Measurements from ENCODE around the gene ZNF569. TPM values are rescaled to one million over a fixed set of nuclear protein-coding genes. Genes with fewer than 3 reads are reported as not detected.

The ZNF569 gene
- total RNA-seq, 4 donors from 2014 or later: 2.2 to 5.9 (median 5.4) TPM; not detected in 1

- WGBS, 2 donors (ENCODE audit: low coverage in 1 of 2): 0% methylated on average over 36 of the region's 63 CpGs; no CpG with 5 or more reads in 1 of the 2 donors
- peaks cover 0 to 12% (median 0%) of the 10 kb centered on the region in 4 donors for H3K36me3 ChIP-seq
- no peaks in the 10 kb centered on the region for H3K27me3 ChIP-seq
- DNase-seq: peak; percentile 91
- H3K4me1 ChIP-seq: peaks cover 10 to 29% (median 19%) of the 10 kb centered on the region in 4 donors
- in situ Hi-C loops (cut with MboI; ENCODE audit: low pct_ligation_motif_present in 1 of 4, low pct_unique_long_range_greater_than_20kb in 1 of 4, low sequenced_read_pairs in 3 of 4) (no loop called here), intact Hi-C loops (cut with DNase I; ENCODE audit: low total_unique reads) (no loop called here)
- peak within 1 kb of the TSS; percentile 86 to 95 (median 90) for H3K27ac ChIP-seq
- H3K4me3 ChIP-seq: peak within 1 kb of the TSS; percentile 63 to 83 (median 74)
- no peaks in the 10 kb centered on the region for H3K9me3 ChIP-seq
- TF ChIP-seq POLR2A (IDR thresholded peaks at IDR 0.05): peak; percentile 66
- no peak for TF ChIP-seq EP300 (IDR thresholded peaks at IDR 0.05; ENCODE audit: low read depth)
- TF ChIP-seq, protein P1, sequence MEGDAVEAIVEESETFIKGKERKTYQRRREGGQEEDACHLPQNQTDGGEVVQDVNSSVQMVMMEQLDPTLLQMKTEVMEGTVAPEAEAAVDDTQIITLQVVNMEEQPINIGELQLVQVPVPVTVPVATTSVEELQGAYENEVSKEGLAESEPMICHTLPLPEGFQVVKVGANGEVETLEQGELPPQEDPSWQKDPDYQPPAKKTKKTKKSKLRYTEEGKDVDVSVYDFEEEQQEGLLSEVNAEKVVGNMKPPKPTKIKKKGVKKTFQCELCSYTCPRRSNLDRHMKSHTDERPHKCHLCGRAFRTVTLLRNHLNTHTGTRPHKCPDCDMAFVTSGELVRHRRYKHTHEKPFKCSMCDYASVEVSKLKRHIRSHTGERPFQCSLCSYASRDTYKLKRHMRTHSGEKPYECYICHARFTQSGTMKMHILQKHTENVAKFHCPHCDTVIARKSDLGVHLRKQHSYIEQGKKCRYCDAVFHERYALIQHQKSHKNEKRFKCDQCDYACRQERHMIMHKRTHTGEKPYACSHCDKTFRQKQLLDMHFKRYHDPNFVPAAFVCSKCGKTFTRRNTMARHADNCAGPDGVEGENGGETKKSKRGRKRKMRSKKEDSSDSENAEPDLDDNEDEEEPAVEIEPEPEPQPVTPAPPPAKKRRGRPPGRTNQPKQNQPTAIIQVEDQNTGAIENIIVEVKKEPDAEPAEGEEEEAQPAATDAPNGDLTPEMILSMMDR (IDR thresholded peaks at IDR 0.05): peak in 1 of 5 experiments; percentile 13
- TF ChIP-seq POLR2AphosphoS5 (IDR thresholded peaks at IDR 0.05): peak; percentile 64 to 79 (median 75)
Observed at GRCh38 chr19:37468961-37469777, 1.9 kb upstream of the ZNF569 start, which contains the start of gene ZNF570. ZNF570 (plus strand) TSS chr19:37469356; CDS start chr19:37470355, 999 bp downstream.

DNA sequence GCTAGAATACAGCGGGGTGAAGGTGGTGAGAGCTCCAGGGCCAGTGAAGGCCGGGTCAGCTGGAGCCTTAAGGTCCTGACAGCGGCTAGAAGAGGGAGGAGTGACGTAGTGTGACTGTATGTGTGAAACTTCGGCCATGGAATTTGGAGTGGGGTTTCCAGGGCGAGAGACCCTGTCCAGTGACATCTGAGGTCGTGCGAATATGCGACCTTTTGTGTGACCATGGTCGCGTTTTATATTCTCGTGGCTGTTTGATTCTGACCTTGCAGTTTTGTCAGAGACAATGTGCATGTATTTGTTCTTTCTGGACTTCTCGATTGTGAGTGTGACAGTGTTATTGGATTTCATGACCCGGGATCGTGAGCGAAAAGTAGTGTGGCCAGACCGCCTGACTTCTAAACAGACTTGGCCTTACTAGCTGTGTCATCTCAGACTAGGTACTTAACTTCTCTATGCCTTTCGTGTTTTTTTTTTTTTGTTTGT is 405 bp upstream of the ZNF569 start:
- WGBS, 2 donors (ENCODE audit: low coverage in 1 of 2): 54 to 60% methylated on average over 7 to 18 of the region's 18 CpGs
- intact Hi-C loops (cut with DNase I; ENCODE audit: low total_unique reads) (no loop called here), in situ Hi-C loops (cut with MboI; ENCODE audit: low pct_ligation_motif_present in 1 of 4, low pct_unique_long_range_greater_than_20kb in 1 of 4, low sequenced_read_pairs in 3 of 4) (no loop called here)
- DNase-seq: no peak
- Histone ChIP-seq H3K4me1 (peaks cover 10 to 29% (median 19%) of the 10 kb centered on the region in 4 donors), H3K27ac (peak overlapping the region; percentile 86 to 95 (median 90)), H3K27me3 (no peaks in the 10 kb centered on the region), H3K4me3 (peak overlapping the region; percentile 74 to 86 (median 80)), H3K36me3 (peaks cover 0 to 23% (median 0%) of the 10 kb centered on the region in 4 donors), H3K9me3 (peaks cover 0 to under 1% of the 10 kb centered on the region in 2 donors)
- TF ChIP-seq EP300 (IDR thresholded peaks at IDR 0.05; ENCODE audit: low read depth) (no peak), POLR2A (IDR thresholded peaks at IDR 0.05) (no peak), POLR2AphosphoS5 (IDR thresholded peaks at IDR 0.05) (no peak)
- TF ChIP-seq, protein P1 (IDR thresholded peaks at IDR 0.05): no peak

- 30 to 35% methylated on average over 18 to 25 of the region's 25 CpGs for WGBS, 2 donors (ENCODE audit: low coverage in 1 of 2)
- peaks cover 0 to 16% (median 3%) of the 10 kb centered on the region in 4 donors for H3K36me3 ChIP-seq
- H3K4me1 ChIP-seq: peaks cover 10 to 29% (median 19%) of the 10 kb centered on the region in 4 donors
- H3K9me3 ChIP-seq: peaks cover 5 to 10% of the 10 kb centered on the region in 2 donors
- intact Hi-C loops (cut with DNase I; ENCODE audit: low total_unique reads): no loop called here
- peak overlapping the region; percentile 86 to 95 (median 90) for H3K27ac ChIP-seq
- peak overlapping the region; percentile 74 to 86 (median 80) for H3K4me3 ChIP-seq
- H3K27me3 ChIP-seq: no peaks in the 10 kb centered on the region
- no peak for TF ChIP-seq POLR2AphosphoS5 (IDR thresholded peaks at IDR 0.05)
- in situ Hi-C loops (cut with MboI; ENCODE audit: low pct_ligation_motif_present in 1 of 4, low pct_unique_long_range_greater_than_20kb in 1 of 4, low sequenced_read_pairs in 3 of 4): no loop called here
- DNase-seq: no peak
Observed at GRCh38 chr19:37466277-37466797, 907 bp downstream of the ZNF569 start.

DNA sequence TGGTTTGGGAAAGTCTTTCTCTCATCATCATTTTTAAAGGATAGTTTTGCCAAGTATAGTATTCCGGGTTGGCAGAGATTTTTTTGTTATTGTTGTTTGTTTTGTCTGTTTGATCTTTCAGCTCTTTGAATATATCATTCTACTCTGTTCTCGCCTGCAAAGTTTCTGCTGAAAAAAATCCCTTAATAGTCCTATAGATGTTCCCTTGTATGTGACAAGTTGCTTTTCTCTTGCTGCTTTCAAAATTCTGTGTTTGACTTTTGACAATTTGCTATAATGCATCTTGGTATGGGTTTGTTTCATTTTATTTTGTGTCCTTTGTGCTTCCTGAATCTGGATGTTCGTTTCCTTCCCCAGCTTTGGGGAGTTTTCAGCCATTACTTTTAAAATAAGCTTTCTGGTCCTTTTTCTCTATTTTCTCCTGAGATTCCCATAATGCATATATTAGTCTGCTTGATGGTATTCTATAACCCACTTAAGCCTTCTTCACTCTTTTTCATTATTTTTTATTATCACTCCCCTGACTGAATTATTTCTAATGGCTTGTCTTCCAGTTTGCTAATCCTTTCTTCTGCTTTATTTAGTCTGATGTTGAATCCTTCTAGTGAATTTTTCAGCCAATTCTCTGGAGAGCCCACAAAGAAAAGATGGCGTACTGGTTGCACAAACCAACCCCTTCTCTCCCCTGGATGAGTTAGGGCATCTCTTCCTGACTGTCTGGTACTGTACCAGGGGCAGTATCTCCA is 14.6 kb downstream of the ZNF569 start:
- peaks cover 88 to 100% of the 10 kb centered on the region in 2 donors for H3K9me3 ChIP-seq
- H3K4me3 ChIP-seq: no peak overlapping the region
- TF ChIP-seq POLR2A (IDR thresholded peaks at IDR 0.05) (no peak), POLR2AphosphoS5 (IDR thresholded peaks at IDR 0.05) (no peak), EP300 (IDR thresholded peaks at IDR 0.05; ENCODE audit: low read depth) (no peak)
- TF ChIP-seq, protein P1 (IDR thresholded peaks at IDR 0.05): no peak
- intact Hi-C loops (cut with DNase I; ENCODE audit: low total_unique reads) (no loop called here), in situ Hi-C loops (cut with MboI; ENCODE audit: low pct_ligation_motif_present in 1 of 4, low pct_unique_long_range_greater_than_20kb in 1 of 4, low sequenced_read_pairs in 3 of 4) (no loop called here)
- H3K36me3 ChIP-seq: peaks cover 0 to 40% (median 13%) of the 10 kb centered on the region in 4 donors
- no peaks in the 10 kb centered on the region for H3K4me1 ChIP-seq
- no peak for DNase-seq
- H3K27me3 ChIP-seq: no peaks in the 10 kb centered on the region
- WGBS, 2 donors (ENCODE audit: low coverage in 1 of 2): 96 to 97% methylated on average over 4 of the region's 4 CpGs
- no peak overlapping the region for H3K27ac ChIP-seq

Measured in transverse colon (tissue), 4 donors.